GM18507 (cell line): ENCODE measurements around the gene EYA2.

ENCODE experiments used
- DNase-seq: peaks from one replicate; pipeline ENCODE4 v3.0.0; 2011; ENCODE audit warnings: low read depth; ENCODE audit not compliant: insufficient read length; ENCODE audit errors: extremely low spot score
- FAIRE-seq: peaks from 2 replicates; lab custom pipeline; 2011; peaks lifted over from hg19 to GRCh38; lab: Jason Lieb, UNC

EYA2 gene

GRCh38 chr20:46970937-46971630 lies 76.4 kb downstream of the EYA2 start:
- FAIRE-seq (no peak), DNase-seq (no peak)

GRCh38 chr20:46973766-46974165 lies 79.1 kb downstream of the EYA2 start:
- DNase-seq: no peak
- FAIRE-seq: no peak

DNA sequence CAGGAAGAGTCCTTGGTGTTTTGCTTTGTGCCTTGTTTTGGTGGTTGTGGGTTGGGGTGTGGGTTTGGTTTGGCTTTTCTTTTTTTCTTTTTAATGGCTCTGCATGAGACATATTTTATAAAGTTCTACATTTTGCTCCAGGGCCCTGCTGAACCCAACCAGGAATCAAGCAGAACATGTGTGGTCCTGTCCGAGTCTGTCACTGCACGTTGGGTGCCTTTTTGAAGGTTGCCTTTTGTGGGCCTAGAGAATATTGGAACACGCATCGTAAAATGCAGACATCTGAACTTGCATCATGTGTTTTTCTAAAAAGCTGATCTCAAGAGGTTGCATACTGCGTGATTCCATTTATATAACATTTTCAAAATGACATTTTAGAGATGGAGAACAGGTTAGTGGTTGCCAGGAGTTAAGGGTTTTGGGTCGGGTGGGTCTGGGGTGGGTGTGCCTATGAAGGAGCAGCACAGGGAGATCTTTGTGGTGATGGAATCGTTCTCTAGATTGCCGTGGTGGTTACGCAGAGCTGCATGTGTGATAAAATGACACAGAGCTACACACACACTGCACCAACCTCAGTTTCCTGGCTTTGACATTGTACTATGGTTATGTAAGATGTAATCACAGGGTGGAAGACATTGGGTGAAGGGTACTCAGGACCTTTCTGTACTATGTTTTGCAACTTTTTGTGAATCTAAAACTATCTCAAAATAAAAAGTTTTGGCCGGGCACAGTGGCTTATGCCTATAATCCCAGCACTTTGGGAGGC lies 80.2 kb downstream of the EYA2 start:
- FAIRE-seq: no peak
- DNase-seq: no peak

DNA sequence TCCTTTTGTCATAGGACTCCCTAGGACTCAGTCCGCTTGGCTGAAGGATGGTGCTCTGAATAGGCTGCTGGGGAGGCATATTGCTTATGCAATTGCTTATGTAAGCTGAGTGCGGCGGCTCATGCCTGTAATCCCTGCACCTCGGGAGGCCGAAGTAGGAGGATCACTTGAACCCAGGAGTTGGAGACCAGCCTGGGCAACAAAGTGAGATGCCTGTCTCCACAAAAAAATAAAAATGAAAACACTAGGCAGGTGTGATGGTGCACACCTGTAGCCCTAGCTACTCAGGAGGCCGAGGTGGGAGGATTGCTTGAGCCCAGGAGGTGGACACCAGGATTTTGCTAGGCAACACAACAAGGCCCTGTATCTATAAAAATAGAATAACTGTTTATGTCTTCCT lies 81.3 kb downstream of the EYA2 start:
- FAIRE-seq (no peak), DNase-seq (no peak)

- DNase-seq (no peak), FAIRE-seq (no peak)
These were observed 82.6 kb downstream of the EYA2 start for GRCh38 chr20:46977204-46977603.

- FAIRE-seq: no peak
- no peak for DNase-seq
These were observed 83.4 kb downstream of the EYA2 start for GRCh38 chr20:46977909-46978588.

DNA sequence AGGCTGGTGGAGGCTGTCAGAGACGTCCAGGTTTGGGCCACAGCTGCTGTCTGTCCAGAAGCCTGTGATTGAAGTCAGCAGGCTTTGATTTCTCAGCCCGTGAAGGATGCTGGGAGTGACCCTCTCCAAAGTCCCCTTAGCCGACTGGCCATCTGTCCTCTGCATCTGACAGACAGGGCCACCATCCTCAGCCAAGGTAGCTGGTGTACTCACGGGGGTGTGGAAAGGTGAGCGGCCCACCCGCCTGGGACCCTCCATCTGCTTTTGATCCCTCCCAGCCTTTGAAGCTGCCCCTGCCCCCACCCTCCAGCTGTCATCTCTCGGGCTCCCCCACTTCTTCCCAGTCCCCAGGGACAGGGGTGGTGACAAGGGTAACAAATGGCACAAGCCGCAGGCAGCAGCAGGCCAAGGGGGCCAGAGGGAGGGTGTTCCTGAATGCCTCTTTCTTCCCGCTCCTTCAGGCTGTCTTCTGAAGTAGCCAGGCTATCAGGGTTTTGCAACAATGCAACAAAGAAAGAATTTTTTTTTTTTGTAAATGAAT lies 84.4 kb downstream of the EYA2 start:
- DNase-seq (no peak), FAIRE-seq (no peak)

DNA sequence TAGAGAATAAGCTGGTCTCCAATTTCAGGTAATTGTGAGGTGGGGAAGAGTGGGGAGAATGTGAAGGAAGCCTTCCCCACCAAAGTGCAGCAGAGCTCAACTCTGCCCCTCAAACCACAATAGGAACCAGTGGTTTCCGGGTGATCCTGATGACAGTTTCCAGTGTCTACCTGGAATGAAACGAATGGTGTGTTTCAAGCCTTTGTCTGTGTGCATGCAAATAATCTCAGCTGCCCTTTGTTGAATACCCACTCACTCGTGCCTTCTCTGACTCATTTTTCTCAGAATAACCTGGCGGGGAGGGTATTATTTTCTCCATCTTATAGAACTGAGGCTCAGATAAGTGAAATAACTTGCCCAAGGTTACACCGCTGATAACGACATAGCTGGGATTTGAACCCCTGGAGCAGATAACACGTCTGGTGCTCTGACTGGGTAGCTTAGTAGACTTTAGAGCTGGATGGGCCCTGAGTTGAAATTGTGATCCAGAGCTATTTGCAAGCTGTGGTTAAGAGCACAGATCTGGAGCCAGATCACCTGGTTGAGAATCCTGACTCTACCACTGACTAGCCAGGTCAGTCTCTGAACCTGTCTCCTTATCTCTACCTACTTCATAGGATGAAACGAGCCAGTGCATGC lies 85.1 kb downstream of the EYA2 start:
- DNase-seq (no peak), FAIRE-seq (no peak)

DNA sequence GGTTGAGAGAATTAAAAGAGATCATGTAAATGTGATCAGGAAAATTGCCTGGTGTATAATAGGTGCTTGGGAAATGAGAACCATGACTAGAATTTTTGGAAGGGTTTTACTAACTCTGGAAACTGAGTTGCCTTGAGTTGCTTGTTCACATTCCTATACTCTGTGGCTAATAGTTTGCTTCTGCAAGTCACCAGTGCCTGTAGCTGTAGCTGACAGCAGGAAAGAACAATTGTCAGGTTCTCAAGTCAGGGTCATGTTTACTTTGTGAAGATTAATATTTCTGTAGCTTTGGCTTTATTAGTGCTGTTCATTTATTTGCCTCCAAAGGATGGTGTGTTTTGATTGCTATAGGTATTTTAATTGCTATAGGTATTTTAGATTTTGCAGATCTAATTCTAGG lies 86.5 kb downstream of the EYA2 start:
- DNase-seq (no peak), FAIRE-seq (no peak)

DNA sequence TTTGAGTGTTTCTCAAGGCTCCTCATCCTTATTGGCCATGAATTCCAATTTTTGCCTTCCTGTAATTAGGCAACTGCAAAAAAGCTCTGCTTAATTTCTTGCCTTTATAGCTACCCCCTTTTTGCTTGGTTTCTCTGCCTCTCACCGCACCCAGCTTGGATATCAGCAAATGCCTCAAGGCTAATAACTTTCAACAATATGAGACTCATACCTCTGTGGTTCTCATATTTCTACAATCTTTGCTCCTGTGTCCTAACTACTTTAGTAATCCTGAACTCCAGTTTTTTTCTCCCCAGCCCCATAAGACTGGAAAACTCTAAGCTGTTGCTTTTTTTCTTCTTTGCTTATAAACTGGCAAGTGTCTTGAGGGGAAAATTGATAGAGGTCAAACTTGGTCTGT lies 88.8 kb downstream of the EYA2 start:
- DNase-seq (no peak), FAIRE-seq (no peak)

- FAIRE-seq: no peak
- DNase-seq: no peak
These were observed 89.8 kb downstream of the EYA2 start for GRCh38 chr20:46984405-46984804.

- DNase-seq: no peak
- no peak for FAIRE-seq
These were observed 90.6 kb downstream of the EYA2 start for GRCh38 chr20:46985250-46985649.

DNA sequence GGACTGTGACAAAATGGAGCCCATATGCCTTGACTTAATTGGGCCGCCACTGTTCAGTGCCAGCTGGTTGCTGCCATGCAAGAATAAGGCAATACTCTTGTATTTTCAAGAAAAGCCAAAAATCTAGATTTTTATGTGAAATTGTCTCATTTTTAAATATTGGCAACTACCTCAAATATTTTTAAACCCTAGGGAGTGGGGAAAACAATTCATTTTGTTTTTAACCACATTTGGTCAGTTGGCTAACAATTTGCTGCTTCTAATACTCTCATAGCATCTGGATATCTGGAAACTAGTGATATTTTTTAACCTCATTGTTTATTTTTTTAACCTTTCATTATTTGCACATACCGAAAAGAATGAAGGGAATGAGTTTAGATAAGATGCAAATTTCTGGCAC lies 91.0 kb downstream of the EYA2 start:
- DNase-seq (no peak), FAIRE-seq (no peak)

DNA sequence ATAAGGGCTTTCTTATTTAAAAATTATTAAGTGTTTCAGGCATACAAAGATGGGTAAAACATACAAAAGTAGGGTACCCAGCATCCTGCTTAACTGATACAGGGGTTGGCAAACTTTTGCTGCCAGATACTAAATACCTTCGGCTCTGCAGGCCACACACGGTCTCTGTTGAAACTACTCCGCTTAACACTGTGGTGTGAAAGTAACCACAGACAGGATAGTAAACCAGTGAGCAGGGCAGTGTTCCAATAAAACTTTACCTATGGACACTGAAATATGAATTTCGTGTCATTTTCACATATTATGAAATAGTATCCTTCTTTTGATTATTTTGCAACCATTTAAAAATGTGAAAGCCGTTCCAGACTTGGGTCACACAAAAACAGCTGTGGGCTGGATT lies 92.4 kb downstream of the EYA2 start:
- FAIRE-seq (no peak), DNase-seq (no peak)

- DNase-seq (no peak), FAIRE-seq (no peak)
These were observed 95.5 kb downstream of the EYA2 start for GRCh38 chr20:46990017-46990595.

GRCh38 chr20:46990596-46991104 lies 96.0 kb downstream of the EYA2 start:
- no peak for FAIRE-seq
- no peak for DNase-seq

DNA sequence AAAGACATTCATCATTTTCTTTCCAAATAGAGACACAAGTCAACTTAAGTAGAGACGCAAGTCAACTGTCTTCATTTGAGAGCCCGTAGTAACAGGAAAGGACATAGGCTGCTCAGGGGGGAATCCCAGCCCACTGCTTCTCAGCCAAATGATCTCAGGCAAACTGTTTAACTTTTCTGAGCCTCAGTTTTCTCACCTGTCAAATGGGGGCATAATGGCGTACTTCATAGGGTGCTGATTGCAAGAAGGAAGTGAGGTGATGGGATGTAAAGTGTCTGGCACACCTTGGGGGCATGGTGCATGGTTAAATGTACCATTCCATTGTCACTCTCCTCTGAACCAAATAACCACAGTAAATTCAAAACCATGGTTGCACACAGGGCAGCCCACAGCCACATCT lies 96.5 kb downstream of the EYA2 start:
- DNase-seq (no peak), FAIRE-seq (no peak)

GRCh38 chr20:46991880-46992639 lies 97.4 kb downstream of the EYA2 start:
- FAIRE-seq: no peak

DNA sequence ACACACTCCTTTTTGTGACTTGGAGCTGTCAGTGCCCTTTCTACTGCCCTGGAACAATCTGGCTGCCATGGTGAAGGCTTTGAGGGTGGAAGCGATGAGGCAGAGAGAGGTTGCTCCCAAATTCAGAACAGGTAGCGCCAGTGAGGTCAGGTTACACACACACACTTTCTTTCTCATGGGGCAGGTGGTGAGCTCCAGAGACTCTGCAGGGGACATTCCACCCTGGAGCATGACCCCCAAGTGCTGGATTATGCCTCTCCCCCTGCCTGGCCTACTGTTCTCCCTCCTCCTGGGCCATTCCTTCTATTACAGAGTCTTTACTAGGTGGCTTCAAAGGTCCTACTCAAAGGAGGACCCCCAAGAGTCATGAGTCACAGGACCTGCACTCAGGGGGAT lies 98.0 kb downstream of the EYA2 start:
- no peak for FAIRE-seq

More at GRCh38 chr20:46991880-46992639, 97.4 kb downstream of the EYA2 start:
- no peak for DNase-seq

More for the DNA sequence above, 98.0 kb downstream of the EYA2 start:
- DNase-seq: no peak
